Mesenchymal stem cell (in vitro differentiated cells and primary cell): ENCODE results near the gene ERAL1.
A peak's percentile ranks its signal among the peaks of the same experiment; 100 is the strongest.
"Not testable (repeated sequence)": the region's sequence is repeated elsewhere in the genome, so short reads cannot be mapped to it uniquely, and the experiment has no call there.

Experiments used
- DNase-seq: peaks from one replicate; pipeline ENCODE4 v3.0.0-alpha.2; 2013
- H2AFZ ChIP-seq: one replicate; pipeline ENCODE4 v1.6.1; 2013; ENCODE audit warnings: low read depth, mild to moderate bottlenecking, control low read depth, inconsistent platforms, low read length, moderate library complexity
- H2AK5ac ChIP-seq: 2 replicates; pipeline ENCODE4 v1.6.1; 2013; ENCODE audit warnings: low read length, moderate library complexity, mild to moderate bottlenecking, inconsistent platforms; ENCODE audit not compliant: severe bottlenecking
- H2BK120ac ChIP-seq: one replicate; pipeline ENCODE4 v1.6.1; 2013; ENCODE audit warnings: low read depth, mild to moderate bottlenecking, inconsistent platforms, low read length, moderate library complexity
- H2BK12ac ChIP-seq, 2 experiments: one replicate each; pipeline ENCODE4 v1.6.1; 2013; ENCODE audit warnings: inconsistent platforms in 2 of 2, low read length in 2 of 2, mild to moderate bottlenecking in 2 of 2, moderate library complexity in 2 of 2, control low read depth in 1 of 2
- H2BK15ac ChIP-seq: one replicate; pipeline ENCODE4 v1.6.1; 2013; ENCODE audit warnings: mild to moderate bottlenecking, low read depth, inconsistent platforms; ENCODE audit not compliant: poor library complexity, severe bottlenecking
- H2BK5ac ChIP-seq: 2 replicates; pipeline ENCODE4 v1.6.1; 2013; ENCODE audit warnings: low read depth, mild to moderate bottlenecking, low read length, control low read depth, inconsistent platforms; ENCODE audit not compliant: poor library complexity, severe bottlenecking
- H3K14ac ChIP-seq, 2 experiments: one replicate each; pipeline ENCODE4 v1.6.1; 2013; ENCODE audit warnings: inconsistent platforms in 2 of 2, low read length in 2 of 2, control low read depth in 1 of 2, mild to moderate bottlenecking in 1 of 2, moderate library complexity in 1 of 2
- H3K18ac ChIP-seq, 2 experiments: one replicate each; pipeline ENCODE4 v1.6.1; 2013; ENCODE audit warnings: inconsistent platforms in 2 of 2, low read length in 2 of 2, control low read depth in 1 of 2, low read depth in 1 of 2, mild to moderate bottlenecking in 1 of 2
- H3K23ac ChIP-seq, 2 experiments: one replicate each; pipeline ENCODE4 v1.6.1; 2013; ENCODE audit warnings: inconsistent platforms in 2 of 2, low read length in 2 of 2, mild to moderate bottlenecking in 2 of 2, moderate library complexity in 2 of 2, control low read depth in 1 of 2
- H3K27ac ChIP-seq: 2 replicates; pipeline ENCODE4 v1.5.1; 2013; ENCODE audit warnings: mild to moderate bottlenecking, moderate library complexity, low read length, control low read depth, inconsistent platforms; ENCODE audit not compliant: poor library complexity, severe bottlenecking
- H3K27me3 ChIP-seq, 2 experiments: 2 replicates each; pipeline versions ENCODE4 v1.6.1 to v1.7.0; 2013; ENCODE audit warnings: low read length in 2 of 2, mild to moderate bottlenecking in 2 of 2, moderate library complexity in 2 of 2, control low read depth in 1 of 2, inconsistent platforms in 1 of 2; ENCODE audit not compliant: control insufficient read depth in 1 of 2, insufficient read depth in 1 of 2
- H3K36me3 ChIP-seq, 2 experiments: 2 replicates each; pipeline versions ENCODE4 v1.6.1 to v1.7.0; 2013; ENCODE audit warnings: low read length in 2 of 2, control low read depth in 1 of 2, inconsistent platforms in 1 of 2, low read depth in 1 of 2, mild to moderate bottlenecking in 1 of 2; ENCODE audit not compliant: insufficient read depth in 2 of 2, control insufficient read depth in 1 of 2
- H3K4ac ChIP-seq, 2 experiments: one replicate each; pipeline ENCODE4 v1.6.1; 2013; ENCODE audit warnings: inconsistent platforms in 2 of 2, low read length in 2 of 2, mild to moderate bottlenecking in 2 of 2, moderate library complexity in 2 of 2, control low read depth in 1 of 2, low read depth in 1 of 2
- H3K4me1 ChIP-seq: 2 replicates; pipeline ENCODE4 v1.6.1; 2013; ENCODE audit warnings: low read depth, low read length, control low read depth; ENCODE audit not compliant: control insufficient read depth, insufficient read depth
- H3K4me2 ChIP-seq: 2 replicates; pipeline ENCODE4 v1.6.1; 2013; ENCODE audit warnings: low read length, mild to moderate bottlenecking, inconsistent platforms; ENCODE audit not compliant: poor library complexity, severe bottlenecking
- H3K4me3 ChIP-seq, 2 experiments: 2 replicates each; pipeline versions ENCODE4 v1.5.1 to v1.7.0; 2013; ENCODE audit warnings: low read length in 2 of 2, mild to moderate bottlenecking in 2 of 2, control low read depth in 1 of 2, low read depth in 1 of 2; ENCODE audit not compliant: insufficient read depth in 1 of 2
- H3K79me1 ChIP-seq: replicated peaks from 2 replicates; pipeline ENCODE4 v1.6.1; 2013; ENCODE audit warnings: mild to moderate bottlenecking, control low read depth, low read length, inconsistent platforms; ENCODE audit not compliant: poor library complexity, severe bottlenecking
- H3K9ac ChIP-seq: 2 replicates; pipeline ENCODE4 v1.7.0; 2013; ENCODE audit warnings: mild to moderate bottlenecking, low read length, moderate library complexity
- H3K9me3 ChIP-seq: 2 replicates; pipeline ENCODE4 v1.7.0; 2013; ENCODE audit warnings: mild to moderate bottlenecking, low read length; ENCODE audit not compliant: control insufficient read depth
- H4K8ac ChIP-seq: one replicate; pipeline ENCODE4 v1.6.1; 2013; ENCODE audit warnings: inconsistent platforms, mild to moderate bottlenecking, low read length, moderate library complexity
- H4K91ac ChIP-seq: one replicate; pipeline ENCODE4 v1.6.1; 2013; ENCODE audit warnings: mild to moderate bottlenecking, low read length, inconsistent platforms
- WGBS: methylation state at CpG from one replicate; pipeline ENCODE4 v1.1.7; 2013; ENCODE audit warnings: mixed read lengths; 5-methylcytosine and 5-hydroxymethylcytosine counted together

Gene ERAL1

DNA sequence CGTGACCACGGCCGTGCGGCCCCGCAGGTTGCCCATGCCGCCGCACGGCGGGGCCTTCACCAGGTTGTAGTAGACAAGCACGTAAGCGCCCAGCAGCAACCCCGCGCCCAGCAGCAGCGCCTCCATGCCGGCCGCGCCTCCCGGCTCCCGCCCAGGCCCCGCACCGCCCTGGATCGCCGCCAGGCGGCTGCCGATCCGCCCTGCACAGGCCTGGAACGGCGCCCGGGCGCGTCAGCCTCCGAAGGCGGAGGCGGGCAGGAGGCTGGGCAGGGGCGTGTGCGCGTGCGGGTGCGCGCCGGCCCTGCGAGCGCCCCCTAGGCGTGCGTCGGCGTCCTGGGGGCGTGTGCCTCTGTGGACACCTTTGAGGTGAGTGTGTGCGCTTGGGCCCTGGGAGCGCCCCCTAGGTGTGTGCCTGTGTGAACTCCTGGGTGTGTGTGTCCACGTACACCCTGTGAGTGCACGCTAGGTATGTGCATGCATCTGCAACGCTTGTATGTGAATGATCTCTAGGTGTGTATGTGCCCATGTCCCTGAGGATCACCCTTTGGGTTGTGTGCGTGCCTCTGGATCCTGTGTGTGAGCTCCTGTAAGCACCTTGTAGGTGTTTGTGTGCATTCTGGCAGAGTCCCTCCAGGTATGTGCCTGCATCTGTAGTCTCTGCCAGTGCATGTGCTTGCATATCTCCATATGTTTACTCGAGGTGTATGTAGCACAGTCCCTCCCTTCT lies 48.2 kb downstream of the ERAL1 start, which contains the start of gene DHRS13:
Gene DHRS13, minus strand, starts transcription at position 261 of the 727 bp plus-strand sequence. Its CDS starts 135 bp downstream, at position 126.
- Histone ChIP-seq H3K18ac (peak within 1 kb of the TSS; percentile 58 to 71), H4K8ac (peak within 1 kb of the TSS; percentile 52), H2BK5ac (no peak within 1 kb of the TSS), H3K79me1 (peaks cover 24% of the 10 kb centered on the region), H3K27ac (no peak within 1 kb of the TSS), H3K36me3 (peaks cover 29 to 39% of the 10 kb centered on the region in 2 experiments), H2BK12ac (peak within 1 kb of the TSS in 1 of 2 experiments; percentile 80), H2AFZ (peak within 1 kb of the TSS; percentile 89), H3K4me1 (peaks cover 18% of the 10 kb centered on the region), H3K4me2 (peak within 1 kb of the TSS; percentile 95), H3K27me3 (no peaks in the 10 kb centered on the region), H3K4ac (no peak within 1 kb of the TSS), H3K9me3 (no peaks in the 10 kb centered on the region), H3K23ac (peak within 1 kb of the TSS in 1 of 2 experiments; percentile 42), H3K4me3 (peak within 1 kb of the TSS; percentile 70 to 86), H4K91ac (no peak within 1 kb of the TSS), H2BK120ac (no peak within 1 kb of the TSS), H2AK5ac (no peak within 1 kb of the TSS), H3K9ac (peak within 1 kb of the TSS; percentile 83), H2BK15ac (peak within 1 kb of the TSS; percentile 23), H3K14ac (no peak within 1 kb of the TSS)
- WGBS, result 4% methylated on average over 50 of the region's 55 CpGs
- DNase-seq, result peak; percentile 88

DNA sequence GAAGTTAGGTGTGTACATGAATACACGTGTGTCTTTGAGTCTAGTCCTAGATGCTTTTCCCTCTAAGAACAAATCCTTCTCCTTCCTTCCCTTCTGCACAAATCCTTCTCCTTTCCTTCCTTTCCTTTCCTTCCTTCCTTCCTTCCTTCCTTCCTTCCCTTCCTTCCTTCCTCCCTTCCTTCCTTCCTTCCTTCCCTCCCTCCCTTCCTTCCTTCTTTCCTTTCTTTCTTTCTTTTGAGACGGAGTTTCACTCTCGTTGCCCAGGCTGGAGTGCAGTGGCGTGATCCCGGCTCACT lies 48.7 kb downstream of the ERAL1 start:
- not testable (repeated sequence) for H3K23ac ChIP-seq, H2BK15ac ChIP-seq, H2AK5ac ChIP-seq, H4K8ac ChIP-seq, H2BK5ac ChIP-seq, H4K91ac ChIP-seq, H3K18ac ChIP-seq, H3K27me3 ChIP-seq, H2BK12ac ChIP-seq, H2BK120ac ChIP-seq, H3K14ac ChIP-seq, H2AFZ ChIP-seq, H3K9ac ChIP-seq, H3K4ac ChIP-seq, H3K27ac ChIP-seq, H3K4me2 ChIP-seq, DNase-seq, H3K9me3 ChIP-seq
- H3K36me3 ChIP-seq, result peaks cover 35 to 44% of the 10 kb centered on the region in 2 experiments
- peaks cover 22% of the 10 kb centered on the region for H3K79me1 ChIP-seq
- H3K4me3 ChIP-seq, result peak overlapping the region in 1 of 2 experiments; percentile 86
- peaks cover 15% of the 10 kb centered on the region for H3K4me1 ChIP-seq
- WGBS, result 91% methylated on average over 5 of the region's 5 CpGs

DNA sequence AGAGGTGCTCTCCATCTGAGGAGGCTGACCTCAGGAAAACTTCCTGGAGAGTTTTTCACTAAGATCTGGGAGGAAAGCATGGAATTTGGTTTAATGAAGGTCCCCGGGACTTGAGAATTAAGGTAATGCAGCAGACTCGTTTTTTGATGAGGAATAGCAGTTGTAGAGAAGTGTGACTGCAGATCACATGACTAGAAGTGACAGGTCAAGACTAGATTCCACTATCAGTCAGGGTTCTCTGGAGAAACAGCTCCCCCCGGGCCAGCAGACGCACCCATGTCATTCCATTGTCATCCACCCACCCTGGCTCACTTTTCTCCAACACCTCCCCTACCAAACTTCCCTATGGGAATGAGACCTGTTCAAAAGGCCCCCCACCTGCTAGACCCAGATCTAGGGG lies 50.0 kb downstream of the ERAL1 start:
- Histone ChIP-seq H2AK5ac (no peak overlapping the region), H3K18ac (no peak overlapping the region), H3K23ac (no peak overlapping the region), H4K91ac (no peak overlapping the region), H3K4me2 (no peak overlapping the region), H2AFZ (no peak overlapping the region), H3K36me3 (peaks cover 44 to 53% of the 10 kb centered on the region in 2 experiments), H3K4ac (no peak overlapping the region), H3K79me1 (peaks cover 21% of the 10 kb centered on the region), H3K4me3 (no peak overlapping the region), H3K9ac (no peak overlapping the region), H2BK120ac (no peak overlapping the region), H2BK12ac (no peak overlapping the region), H3K14ac (no peak overlapping the region), H2BK15ac (no peak overlapping the region), H3K27ac (no peak overlapping the region), H3K9me3 (no peaks in the 10 kb centered on the region), H2BK5ac (no peak overlapping the region), H4K8ac (no peak overlapping the region), H3K27me3 (no peaks in the 10 kb centered on the region), H3K4me1 (peaks cover 14% of the 10 kb centered on the region)
- 97% methylated on average over 3 of the region's 4 CpGs for WGBS
- no peak for DNase-seq

DNA sequence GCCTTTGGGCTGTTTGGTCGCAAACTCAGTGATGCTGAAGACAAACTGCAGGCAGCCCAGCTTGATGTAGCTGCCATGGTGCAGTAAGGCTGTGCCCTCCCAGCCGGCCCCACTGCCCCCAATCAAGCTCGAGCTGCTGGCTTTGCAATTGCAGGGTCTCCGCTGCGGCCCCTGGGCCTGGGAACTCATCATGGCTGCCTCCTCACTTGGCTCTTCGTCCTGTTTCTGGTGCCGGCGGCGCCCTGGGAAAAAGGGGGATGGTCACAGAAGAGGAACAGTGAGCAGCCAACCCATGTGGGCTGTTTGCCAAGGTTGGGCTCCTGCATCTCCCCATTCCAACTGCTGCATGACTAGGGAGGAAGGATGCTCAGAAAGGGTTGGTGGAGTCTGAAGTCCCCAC lies 51.5 kb downstream of the ERAL1 start:
- no peak overlapping the region for H3K4me2 ChIP-seq
- H2BK5ac ChIP-seq, result no peak overlapping the region
- no peak overlapping the region for H3K27ac ChIP-seq
- H4K8ac ChIP-seq, result peak overlapping the region; percentile 31
- no peak for DNase-seq
- peaks cover 55 to 65% of the 10 kb centered on the region in 2 experiments for H3K36me3 ChIP-seq
- no peak overlapping the region for H4K91ac ChIP-seq
- H3K9ac ChIP-seq, result no peak overlapping the region
- H3K18ac ChIP-seq, result no peak overlapping the region
- H2BK12ac ChIP-seq, result no peak overlapping the region
- H3K9me3 ChIP-seq, result no peaks in the 10 kb centered on the region
- no peak overlapping the region for H2AK5ac ChIP-seq
- no peak overlapping the region for H3K23ac ChIP-seq
- no peak overlapping the region for H3K4me3 ChIP-seq
- no peak overlapping the region for H2BK120ac ChIP-seq
- H2AFZ ChIP-seq, result no peak overlapping the region
- peaks cover 27% of the 10 kb centered on the region for H3K79me1 ChIP-seq
- no peak overlapping the region for H3K4ac ChIP-seq
- 96% methylated on average over 9 of the region's 9 CpGs for WGBS
- no peaks in the 10 kb centered on the region for H3K27me3 ChIP-seq
- peaks cover 9% of the 10 kb centered on the region for H3K4me1 ChIP-seq
- no peak overlapping the region for H2BK15ac ChIP-seq
- no peak overlapping the region for H3K14ac ChIP-seq
